ENCODE data around the gene LRRC3.

- TF ChIP-seq FOXM1 (IDR thresholded peaks at IDR 0.05; ENCODE audit: borderline replicate concordance) = no peak
- no peak for TF ChIP-seq CTBP1 (IDR thresholded peaks at IDR 0.05; ENCODE audit: borderline replicate concordance)
- TF ChIP-seq BHLHE40 (IDR thresholded peaks at IDR 0.05; ENCODE audit: borderline replicate concordance) = no peak
- no peak for TF ChIP-seq ARNT (IDR thresholded peaks at IDR 0.05)
- TF ChIP-seq LEF1 (IDR thresholded peaks at IDR 0.05; ENCODE audit: borderline replicate concordance) = no peak
Measured at GRCh38 chr21:44461464-44462001, 6.2 kb downstream of the LRRC3 start.
